Forelimb muscle (tissue), 1 donor: ENCODE data around the gene PPP1R1A. TPM values are rescaled to one million over a fixed set of nuclear protein-coding genes. Genes with fewer than 3 reads are reported as not detected.
A peak's percentile ranks its signal among the peaks of the same experiment; 100 is the strongest.

Experiments
- DNase-seq: peaks from one replicate; pipeline ENCODE4 v3.0.0-alpha.2; 2013; ENCODE audit warnings: low read depth
- polyA plus RNA-seq: library from polyadenylated mRNA; unstranded; fragments of 120-200 nt; gene quantifications from one replicate; pipeline ENCODE4 v1.2.1, GENCODE V29; 2013; ENCODE audit not compliant: insufficient read length

PPP1R1A gene
- polyA plus RNA-seq, 1 donor: 72.4 TPM

DNA sequence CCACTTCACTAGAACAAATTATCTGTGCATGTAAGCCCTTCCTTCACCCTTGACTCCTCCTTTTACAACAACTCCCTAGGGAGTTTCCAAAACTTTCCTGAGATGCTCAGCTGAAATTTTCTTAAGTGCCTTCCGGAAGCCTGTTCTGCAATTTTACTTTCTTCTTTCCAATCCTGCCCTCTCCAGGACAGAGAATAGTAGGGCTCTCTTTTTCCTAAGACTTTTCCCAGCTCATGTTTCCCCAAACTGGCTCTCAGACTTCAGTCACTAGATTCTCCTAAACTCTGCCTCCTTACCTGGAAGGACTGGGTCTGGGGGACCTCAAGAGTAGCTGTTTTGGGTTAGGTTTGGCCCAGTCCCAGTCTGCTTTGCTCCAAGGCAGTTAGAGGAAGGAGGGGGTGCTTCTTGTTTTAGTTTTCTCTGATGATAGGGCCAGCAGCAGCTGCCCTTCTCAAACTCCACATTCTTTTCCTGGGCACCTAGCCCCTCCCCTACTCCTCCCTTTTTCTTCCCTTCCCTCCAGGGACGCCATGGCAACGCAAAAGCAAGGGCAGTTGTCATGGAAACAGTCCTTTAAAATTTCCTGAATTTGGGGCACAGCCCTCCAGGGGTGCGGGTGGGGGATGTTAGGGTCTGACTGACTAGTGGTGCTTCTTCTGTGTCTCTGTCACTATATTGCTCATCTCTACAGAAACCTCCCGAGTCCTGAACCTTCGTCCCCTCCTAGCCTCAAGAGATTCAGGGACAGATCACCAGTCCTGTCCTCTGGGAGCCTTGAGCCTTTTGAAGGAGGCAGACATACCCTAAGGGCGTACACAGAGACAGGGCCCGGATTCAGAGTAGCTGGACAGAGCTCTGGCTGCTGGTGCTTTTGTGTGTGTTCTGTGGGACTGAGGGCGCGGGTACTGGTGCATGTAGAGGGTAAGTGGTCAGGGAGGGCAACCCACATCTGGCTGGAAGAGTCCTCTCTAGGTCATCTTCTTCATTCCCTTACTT lies 17.0 kb downstream of the PPP1R1A start:
- DNase-seq: no peak

DNA sequence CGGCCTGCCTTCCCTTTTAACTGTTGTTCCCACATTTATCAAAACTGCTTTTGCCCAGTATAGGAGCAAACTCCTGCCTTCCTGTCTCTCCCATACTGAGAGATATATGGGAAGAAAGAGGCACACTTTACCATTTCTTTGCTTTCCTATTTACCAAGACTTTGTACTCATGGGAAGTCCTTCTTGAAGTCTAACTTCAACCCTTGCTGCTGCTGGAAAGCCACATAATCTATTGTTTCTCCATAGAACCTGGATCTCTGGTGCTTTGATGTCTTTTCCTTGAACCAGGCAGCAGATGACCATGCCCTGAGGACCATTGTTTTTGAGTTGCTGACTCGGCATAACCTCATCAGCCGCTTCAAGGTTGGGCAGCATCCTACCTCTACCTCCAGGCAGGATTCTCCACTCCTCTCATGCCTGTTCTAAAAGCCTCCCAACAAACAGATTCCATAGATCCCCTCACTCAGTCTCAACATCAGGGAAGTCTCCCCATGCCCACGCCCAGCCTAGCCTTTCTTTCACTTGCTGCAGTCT lies 18.4 kb downstream of the PPP1R1A start:
- DNase-seq: no peak

DNA sequence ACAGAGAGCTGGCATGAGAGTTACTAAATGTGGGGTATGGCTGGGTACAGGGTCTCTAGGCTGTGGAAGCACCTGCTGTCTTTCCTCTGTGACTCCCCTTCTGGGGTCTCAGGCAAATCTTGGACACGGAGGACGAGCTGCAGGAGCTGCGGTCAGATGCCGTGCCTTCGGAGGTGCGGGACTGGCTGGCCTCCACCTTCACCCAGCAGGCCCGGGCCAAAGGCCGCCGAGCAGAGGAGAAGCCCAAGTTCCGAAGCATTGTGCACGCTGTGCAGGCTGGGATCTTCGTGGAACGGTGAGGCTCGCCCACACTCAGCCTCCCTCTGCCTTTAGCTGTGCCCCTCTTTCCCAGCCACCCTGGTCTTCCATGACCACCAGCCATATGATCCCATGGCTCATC lies 19.4 kb downstream of the PPP1R1A start:
- DNase-seq: no peak

DNA sequence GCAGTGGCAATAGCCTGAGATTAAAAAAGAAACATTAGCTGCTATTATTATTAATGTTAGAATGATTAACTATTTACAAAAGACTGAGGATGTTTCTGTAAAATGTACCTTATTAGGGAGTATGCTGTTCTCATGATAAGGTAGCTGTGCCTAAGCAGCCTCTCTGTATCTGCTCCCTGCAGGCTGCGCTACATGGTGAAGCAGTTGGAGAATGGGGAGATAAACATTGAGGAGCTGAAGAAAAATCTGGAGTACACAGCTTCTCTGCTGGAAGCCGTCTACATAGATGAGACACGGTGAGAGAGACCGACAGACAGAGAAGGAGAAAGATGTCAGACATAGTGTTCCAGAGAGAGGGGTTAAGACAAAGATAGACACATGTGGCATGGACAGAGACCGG lies 21.7 kb downstream of the PPP1R1A start:
- DNase-seq: no peak

DNA sequence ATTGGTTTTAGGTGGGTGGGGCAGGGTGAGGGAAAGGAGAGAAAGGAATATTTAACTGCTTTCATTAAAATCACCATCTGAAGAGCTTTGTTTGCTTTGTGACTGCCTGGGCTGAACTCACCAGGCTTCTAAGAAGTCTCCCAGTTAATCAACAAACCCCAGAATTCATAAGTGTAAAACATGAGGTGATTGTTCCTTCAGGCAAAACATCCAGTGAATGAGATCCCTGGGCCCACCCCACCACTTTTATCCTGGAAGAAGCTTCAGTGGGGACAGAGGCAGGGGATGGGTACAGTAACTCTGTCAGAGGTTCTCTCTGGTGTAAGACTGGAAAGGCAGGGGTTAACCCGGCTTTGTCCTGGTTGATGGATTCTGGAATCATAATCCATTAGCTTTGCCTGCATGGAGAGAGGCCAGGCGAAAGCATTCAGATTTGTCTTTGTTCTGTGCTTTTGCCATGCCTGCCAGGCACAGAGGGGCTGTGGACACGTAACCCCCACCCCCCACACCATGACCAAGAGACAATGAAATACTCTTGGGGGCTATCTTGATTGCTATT lies 22.4 kb downstream of the PPP1R1A start:
- DNase-seq: no peak

DNA sequence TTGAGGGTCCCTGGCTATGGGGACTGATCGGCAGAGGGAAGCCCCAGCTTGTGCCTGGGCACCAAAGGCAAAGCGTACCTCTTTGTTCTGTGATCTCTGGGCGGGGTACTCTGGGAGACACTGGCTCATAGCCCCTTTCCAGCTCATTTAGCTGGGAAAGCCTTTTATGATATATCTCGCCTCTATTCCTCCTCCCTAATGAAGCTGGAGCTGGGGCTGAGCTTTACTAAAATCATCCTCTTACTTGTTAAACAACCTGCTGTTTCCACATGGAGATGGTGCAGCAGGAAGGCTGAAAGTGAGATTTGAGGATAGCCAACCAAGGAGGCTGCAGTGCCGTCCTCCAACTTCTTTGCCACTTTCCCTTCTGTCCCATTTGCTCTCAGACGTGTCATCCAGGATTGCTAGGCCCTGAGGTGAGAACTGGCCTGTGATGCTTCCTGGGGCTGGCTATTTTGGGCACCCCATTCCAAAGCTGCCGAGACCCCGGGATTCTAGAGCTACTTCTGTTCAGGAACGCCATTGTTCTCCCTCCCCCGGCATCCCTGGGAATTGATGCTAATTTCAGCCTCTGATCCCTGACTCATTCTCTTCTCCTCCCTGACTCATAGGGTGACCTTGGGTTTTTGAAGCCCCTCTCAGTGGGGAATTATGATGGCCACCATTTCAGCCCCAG lies 23.0 kb downstream of the PPP1R1A start:
- no peak for DNase-seq

DNA sequence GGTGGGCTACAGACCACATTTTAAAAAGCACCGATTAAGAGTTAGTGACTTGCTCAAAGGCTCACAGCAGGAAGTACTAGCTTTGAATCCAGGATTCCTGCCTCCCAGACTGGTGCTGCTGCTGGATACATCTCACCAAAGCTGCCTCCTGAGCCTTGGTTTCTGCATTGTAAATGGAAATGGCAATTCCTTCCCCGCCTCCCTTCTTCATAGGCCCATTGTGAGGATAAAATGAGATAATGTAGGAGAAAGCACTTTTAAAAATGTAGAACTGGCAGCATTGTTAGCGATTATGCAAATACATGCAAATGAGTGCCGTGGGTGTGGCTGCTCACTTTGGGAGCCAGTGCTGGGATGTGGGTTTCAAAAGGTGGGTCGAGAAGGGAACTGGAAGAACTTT lies 23.7 kb downstream of the PPP1R1A start:
- no peak for DNase-seq

DNA sequence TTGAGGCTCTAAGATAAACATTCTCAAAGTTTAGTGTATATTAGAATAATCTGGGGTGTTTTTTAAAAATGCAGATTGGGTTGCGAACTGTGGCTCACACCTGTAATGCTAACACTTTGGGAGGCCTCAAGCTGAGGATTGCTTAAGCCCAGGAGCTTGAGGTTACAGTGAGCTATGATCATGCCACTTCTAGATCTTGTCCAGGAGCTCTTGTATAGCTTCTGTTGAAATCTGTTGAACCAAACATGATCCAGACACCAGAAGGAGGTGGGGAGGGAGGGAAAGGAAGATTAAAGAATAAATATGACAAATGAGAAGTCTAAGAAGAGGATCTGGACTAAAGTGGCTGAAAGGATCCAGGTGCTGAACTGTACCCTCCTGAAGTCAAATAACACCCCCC lies 24.7 kb downstream of the PPP1R1A start:
- DNase-seq: no peak

DNA sequence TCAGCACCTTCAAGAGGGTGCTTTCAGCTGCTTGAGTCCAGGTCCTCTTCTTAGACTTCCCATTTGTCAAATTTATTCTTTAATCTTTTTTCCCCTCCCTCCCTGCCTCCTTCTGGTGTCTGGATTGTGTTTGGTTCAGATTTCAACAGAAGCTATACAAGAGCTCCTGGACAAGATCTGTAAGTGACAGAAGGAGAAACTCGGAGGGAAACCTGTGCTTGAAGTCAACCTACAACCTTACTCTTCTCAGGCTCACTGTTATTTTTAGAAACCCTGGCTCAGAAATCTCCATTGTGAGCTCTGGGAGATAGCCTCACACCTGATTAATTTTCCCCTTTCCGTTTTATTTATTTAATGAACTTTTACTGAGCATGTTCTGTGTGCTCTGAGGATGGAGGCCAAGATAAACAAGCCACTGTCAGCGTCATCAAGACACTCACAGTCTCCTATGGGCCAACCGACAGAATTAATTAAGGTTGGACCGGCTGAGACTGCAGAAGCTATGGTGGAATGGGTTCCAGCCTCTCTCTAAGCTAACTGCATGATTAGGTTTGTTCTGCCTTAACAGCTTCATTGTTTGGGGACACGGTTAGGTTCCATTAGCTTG lies 25.6 kb downstream of the PPP1R1A start:
- DNase-seq: no peak

DNA sequence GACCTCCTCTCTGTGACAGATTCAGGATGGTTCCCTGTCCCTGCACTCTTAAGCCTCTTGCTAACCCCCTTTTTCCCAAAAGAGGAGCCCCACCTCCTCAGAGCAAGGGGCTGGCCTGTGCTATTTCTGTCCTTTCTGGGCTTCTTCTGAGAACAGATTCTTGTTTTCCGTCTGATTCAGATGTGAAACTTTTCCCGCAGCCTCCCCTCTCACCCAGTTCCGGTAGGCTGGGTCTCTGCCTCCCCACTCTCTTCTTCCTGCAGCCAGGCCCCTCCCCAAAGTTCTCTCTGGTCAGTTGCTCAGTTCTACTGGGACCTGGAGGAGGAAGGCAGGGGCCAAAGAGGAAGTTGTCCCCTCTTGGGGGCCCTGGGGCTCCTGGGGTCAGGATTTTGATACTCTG lies 27.3 kb downstream of the PPP1R1A start:
- no peak for DNase-seq

DNA sequence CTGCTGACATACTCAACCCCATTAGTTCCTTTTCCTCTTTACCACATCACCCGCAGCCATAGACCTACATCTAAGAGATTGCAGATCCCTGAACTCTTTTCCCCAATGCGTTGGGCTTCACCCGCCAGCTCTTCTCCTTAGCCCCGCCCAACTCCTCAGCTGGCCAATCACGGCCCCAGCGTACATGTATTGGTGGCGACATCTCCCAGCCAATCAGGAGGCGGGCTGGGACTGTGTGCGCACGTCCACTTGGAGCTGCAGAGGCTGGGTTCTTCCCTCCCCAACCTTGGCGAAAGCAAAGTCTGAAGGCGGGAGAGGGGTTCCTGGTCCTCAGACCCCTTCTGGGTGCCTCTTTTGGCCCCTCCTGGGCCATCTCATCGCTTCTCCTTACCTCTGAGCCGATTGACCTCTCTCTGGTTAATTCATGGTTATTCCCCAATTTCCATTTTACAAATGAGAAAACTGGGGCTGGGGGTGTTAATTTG lies 28.0 kb downstream of the PPP1R1A start:
- peak; percentile 78 for DNase-seq

DNA sequence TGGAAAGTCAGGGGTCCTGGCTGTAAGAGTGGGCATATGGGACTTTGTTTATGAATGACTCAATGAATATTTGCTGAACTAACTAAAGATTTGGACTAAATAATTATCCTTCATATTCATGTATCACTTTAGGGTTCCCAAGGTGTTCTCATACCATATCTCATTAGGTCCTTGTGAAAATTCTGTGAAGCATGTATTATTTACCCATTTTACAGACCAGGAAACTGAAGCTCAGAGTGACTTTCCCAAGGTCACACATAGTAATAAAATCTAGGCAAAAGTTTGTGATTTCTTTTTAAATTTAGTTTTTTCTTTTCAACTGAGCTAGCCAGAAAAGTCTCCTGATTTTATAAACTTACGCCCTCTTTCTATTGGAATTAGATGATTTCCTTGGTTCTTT lies 29.7 kb downstream of the PPP1R1A start:
- no peak for DNase-seq

DNA sequence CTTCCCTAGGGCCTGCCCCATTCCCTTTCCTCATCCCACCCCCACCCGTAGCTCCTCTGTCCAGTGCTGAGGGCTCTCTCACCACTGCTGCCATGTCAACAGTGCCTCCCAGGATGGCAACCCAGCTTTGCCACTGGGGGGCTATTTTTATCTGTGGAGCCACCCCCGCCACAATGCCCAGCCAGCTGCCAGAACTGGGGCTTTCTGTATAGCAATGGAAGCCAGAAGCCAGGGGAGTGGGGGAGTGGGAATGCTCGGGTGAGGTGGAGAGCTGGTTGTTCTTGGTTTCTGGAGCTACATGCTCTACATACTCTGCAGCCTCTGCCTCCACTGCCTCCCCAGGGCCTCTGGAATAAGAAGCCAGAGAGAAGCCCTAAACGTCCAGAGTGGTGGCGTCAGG lies 30.1 kb downstream of the PPP1R1A start:
- no peak for DNase-seq

DNA sequence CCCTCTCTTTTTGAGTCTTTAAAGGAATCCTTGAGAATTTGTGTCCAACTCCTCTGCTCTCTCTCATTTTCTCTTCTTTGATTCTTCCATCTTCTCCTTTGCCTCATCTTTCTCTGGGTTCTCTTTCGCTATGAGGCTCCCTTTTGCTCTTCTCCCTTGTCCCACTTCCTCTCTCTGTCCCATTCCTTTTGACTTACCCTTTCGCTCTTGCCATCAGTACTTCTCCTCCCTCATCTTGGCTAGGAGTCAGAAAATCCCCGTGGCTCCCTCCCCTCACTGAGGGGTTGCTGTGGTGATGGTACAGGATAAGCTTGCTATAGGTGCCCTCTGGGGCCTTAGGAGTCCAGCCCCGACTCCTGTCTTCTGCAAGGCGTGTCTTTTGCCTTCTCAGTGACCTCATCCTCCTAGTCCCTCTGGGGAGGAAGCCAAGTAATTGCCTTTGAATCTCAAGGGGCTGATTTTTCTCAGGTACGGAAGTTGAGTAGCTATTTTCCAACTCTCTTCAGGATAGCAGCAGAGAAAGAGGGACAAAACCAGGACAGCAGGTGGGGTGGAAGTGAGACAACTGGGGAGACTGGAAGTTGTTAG lies 32.7 kb downstream of the PPP1R1A start:
- no peak for DNase-seq

DNA sequence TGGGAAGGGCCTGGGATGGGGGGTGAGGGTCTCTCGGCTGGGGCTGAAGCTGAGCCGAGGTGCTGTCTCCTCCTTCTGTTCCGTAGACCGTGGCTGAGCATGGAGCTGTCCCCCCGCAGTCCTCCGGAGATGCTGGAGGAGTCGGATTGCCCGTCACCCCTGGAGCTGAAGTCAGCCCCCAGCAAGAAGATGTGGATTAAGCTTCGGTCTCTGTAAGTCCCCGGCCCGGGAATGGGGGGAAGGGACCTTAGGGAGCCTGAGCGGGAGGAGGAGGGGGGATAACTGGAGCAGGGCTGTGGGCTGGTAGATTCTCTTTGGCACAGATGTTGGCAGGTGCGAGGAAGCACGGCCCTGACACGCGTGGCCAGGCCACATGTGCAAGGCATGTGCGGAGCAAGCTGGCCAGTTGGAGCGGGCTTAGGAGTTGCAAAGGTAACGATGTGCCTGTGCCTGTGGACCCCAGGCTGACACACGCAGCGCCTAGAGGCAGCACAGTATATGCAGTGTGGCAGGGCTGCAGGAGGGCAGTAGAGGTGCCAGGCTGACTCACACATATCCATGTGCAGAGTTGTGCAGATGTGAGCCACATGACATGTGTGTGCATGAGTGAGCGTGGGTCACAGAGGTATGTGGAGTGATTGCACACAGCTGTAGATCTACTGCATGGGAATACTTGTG lies 38.5 kb downstream of the PPP1R1A start:
- no peak for DNase-seq

DNA sequence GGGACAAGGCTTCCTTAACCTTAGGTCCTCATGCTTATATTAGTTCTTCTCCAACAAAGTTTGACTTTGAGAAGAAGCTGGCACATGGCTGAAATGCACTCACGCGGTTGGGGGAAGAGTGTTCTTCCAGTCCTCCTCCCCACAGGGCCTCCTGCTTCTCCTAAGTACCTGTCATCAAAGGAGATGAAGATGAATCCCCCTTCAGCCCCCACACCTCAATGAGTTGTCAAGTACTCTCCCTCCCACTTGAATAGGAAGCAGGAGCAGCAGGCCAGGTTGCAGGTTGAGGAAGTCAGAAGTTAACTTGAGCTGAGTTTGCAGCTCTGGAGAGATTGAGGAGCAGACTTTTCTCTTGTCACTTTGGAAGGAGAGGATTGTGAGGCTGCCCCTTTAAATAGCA lies 41.9 kb downstream of the PPP1R1A start:
- DNase-seq: no peak

DNA sequence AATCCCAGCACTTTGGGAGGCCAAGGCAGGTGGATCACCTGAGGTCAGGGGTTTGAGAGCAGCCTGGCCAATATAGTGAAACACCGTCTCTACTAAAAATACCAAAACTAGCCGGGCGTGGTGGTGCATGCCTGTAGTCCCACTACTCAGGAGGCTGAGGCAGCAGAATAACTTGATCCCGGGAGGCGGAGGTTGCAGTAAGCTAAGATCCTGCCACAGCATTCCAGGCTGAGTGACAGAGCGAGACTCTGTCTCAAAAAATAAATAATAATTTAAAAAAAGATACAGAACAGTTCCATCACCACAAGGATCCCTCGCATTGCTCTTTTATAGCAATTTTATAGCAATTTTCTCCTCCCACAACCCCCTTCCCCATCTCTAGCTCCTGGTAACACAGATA lies 43.7 kb downstream of the PPP1R1A start:
- no peak for DNase-seq

DNA sequence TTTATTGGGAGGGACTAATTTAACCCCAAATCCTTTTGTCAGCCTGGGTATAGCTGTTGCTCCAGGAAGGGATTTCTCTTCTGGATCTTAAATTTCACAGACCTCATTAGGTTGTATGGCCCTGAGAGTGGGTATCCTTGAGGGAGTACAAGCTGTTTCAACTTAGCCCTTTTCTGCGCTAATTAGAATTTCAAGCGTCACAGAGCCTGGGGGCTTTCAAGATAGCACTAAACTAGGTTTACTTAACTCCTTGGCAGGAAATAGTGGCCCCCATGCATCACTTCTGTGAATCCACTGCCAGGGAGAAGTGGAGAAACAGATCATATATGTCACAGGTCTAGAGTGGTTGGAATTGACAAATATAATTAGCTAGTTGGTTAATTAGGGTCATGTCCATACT lies 44.9 kb downstream of the PPP1R1A start:
- no peak for DNase-seq

DNA sequence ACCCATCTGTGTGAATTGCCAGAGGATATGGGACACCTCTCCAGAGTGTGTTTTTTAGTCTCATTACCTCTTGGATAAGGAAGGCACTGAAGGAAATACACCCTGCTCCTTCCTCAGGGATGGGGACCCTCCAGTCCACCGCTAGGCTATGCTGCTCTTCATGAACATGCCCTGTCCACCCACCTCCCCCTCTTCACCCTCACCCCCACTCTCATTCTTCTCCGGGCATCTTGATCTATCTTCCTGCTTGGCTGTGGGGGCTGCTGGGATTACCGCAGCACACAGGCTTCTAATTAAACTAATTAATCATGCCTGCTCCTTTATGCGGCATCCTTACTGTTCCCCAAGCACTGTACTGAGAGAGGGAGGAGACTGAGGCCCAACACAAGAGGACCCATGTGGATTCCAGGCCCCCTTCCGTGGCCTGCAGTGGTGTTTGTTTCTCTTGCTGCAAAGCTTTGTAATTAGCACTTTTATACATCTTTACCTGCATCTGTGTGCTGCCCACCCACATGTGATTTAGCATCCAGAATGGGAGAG lies 46.6 kb downstream of the PPP1R1A start:
- DNase-seq: no peak

DNA sequence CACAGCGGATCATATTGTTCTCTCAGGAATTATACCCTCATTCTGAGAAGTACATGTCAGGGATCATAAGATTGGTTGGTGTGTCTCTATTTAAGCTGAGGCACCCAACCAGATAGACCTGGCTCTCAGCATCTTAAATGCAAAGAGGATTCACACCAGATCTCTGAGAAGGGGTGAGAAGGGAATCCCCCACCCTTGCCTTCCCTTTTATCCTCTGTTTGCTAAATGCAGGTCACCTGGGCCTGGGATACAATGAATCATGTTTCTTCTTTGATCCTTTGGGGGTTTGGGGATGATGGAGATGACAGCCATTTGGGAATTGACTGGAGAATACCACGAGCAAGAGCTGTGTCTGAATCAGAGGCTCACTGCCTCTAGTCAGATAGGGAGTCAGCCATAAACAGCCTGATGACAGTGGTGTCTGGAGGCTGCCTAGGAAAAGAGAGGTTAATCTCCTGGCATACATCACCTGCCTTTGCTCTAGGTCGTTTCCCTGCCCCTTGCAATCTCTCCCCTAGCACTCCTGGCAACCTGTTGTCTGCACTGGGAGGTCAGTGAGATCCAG lies 50.2 kb downstream of the PPP1R1A start:
- no peak for DNase-seq
